Activated naive CD4-positive, alpha-beta T cell treated with anti-CD3 and anti-CD28 coated beads, Interleukin-2, amount 50 U/mL, for 24 hours (primary cell): ENCODE measurements around the gene ALOX12B.
A peak's percentile ranks its signal among the peaks of the same experiment; 100 is the strongest.
"Not testable (repeated sequence)": the region's sequence is repeated elsewhere in the genome, so short reads cannot be mapped to it uniquely, and the experiment has no call there.

ENCODE experiments used
- H3K27ac Mint-ChIP-seq: one replicate; pipeline ENCODE4 v1.8.0; 2021; ENCODE audit warnings: mild to moderate bottlenecking, mixed read lengths
- H3K27me3 Mint-ChIP-seq: one replicate; pipeline ENCODE4 v1.8.0; 2021; ENCODE audit warnings: mixed read lengths
- H3K36me3 Mint-ChIP-seq: one replicate; pipeline ENCODE4 v1.8.0; 2021; ENCODE audit warnings: mixed read lengths
- H3K4me1 Mint-ChIP-seq: one replicate; pipeline ENCODE4 v1.8.0; 2021; ENCODE audit warnings: mixed read lengths
- H3K4me3 Mint-ChIP-seq: one replicate; pipeline ENCODE4 v1.8.0; 2021; ENCODE audit warnings: mild to moderate bottlenecking, mixed read lengths
- H3K9me3 Mint-ChIP-seq: one replicate; pipeline ENCODE4 v1.8.0; 2021; ENCODE audit warnings: mixed read lengths

ALOX12B gene

GRCh38 chr17:8121681-8122421, 34.3 kb upstream of the ALOX12B start:
- H3K4me1 Mint-ChIP-seq = peaks cover 75% of the 10 kb centered on the region
- peaks cover 3% of the 10 kb centered on the region for H3K36me3 Mint-ChIP-seq
- peak overlapping the region; percentile 93 for H3K4me3 Mint-ChIP-seq
- peaks cover 17% of the 10 kb centered on the region for H3K27me3 Mint-ChIP-seq
- H3K27ac Mint-ChIP-seq = no peak overlapping the region
- H3K9me3 Mint-ChIP-seq = no peaks in the 10 kb centered on the region

GRCh38 chr17:8121407-8121680, 33.8 kb upstream of the ALOX12B start:
- Mint-ChIP-seq H3K36me3 (peaks cover 3% of the 10 kb centered on the region), H3K27ac (no peak overlapping the region), H3K9me3 (no peaks in the 10 kb centered on the region), H3K4me1 (peaks cover 71% of the 10 kb centered on the region), H3K4me3 (peak overlapping the region; percentile 88), H3K27me3 (peaks cover 17% of the 10 kb centered on the region)

GRCh38 chr17:8120520-8121406, 33.2 kb upstream of the ALOX12B start:
- Mint-ChIP-seq H3K36me3 (peaks cover 3% of the 10 kb centered on the region), H3K4me1 (peaks cover 66% of the 10 kb centered on the region), H3K27me3 (peaks cover 19% of the 10 kb centered on the region), H3K4me3 (peak overlapping the region; percentile 88), H3K27ac (peak overlapping the region; percentile 100), H3K9me3 (no peaks in the 10 kb centered on the region)

GRCh38 chr17:8119581-8120519, 32.3 kb upstream of the ALOX12B start:
- Mint-ChIP-seq H3K27me3 (peaks cover 25% of the 10 kb centered on the region), H3K36me3 (peaks cover 2% of the 10 kb centered on the region), H3K4me1 (peaks cover 59% of the 10 kb centered on the region), H3K4me3 (peak overlapping the region; percentile 88), H3K9me3 (no peaks in the 10 kb centered on the region), H3K27ac (peak overlapping the region; percentile 100)

- Mint-ChIP-seq H3K27ac (peak overlapping the region; percentile 100), H3K9me3 (no peaks in the 10 kb centered on the region), H3K4me1 (peaks cover 50% of the 10 kb centered on the region), H3K27me3 (peaks cover 25% of the 10 kb centered on the region), H3K36me3 (peaks cover 2% of the 10 kb centered on the region), H3K4me3 (peak overlapping the region; percentile 96)
Observed at GRCh38 chr17:8118769-8119580, 31.5 kb upstream of the ALOX12B start.

GRCh38 chr17:8117980-8118768, 30.7 kb upstream of the ALOX12B start, which contains the start of gene ALOXE3:
ALOXE3 (minus strand) TSS chr17:8118514; CDS start chr17:8117990, 524 bp downstream.
- peaks cover 2% of the 10 kb centered on the region for H3K36me3 Mint-ChIP-seq
- H3K9me3 Mint-ChIP-seq = no peaks in the 10 kb centered on the region
- H3K27me3 Mint-ChIP-seq = peaks cover 23% of the 10 kb centered on the region
- H3K4me3 Mint-ChIP-seq = peak within 1 kb of the TSS; percentile 96
- peak within 1 kb of the TSS; percentile 100 for H3K27ac Mint-ChIP-seq
- peaks cover 43% of the 10 kb centered on the region for H3K4me1 Mint-ChIP-seq

GRCh38 chr17:8117367-8117979, 30.0 kb upstream of the ALOX12B start:
- no peaks in the 10 kb centered on the region for H3K9me3 Mint-ChIP-seq
- peak overlapping the region; percentile 96 for H3K4me3 Mint-ChIP-seq
- H3K4me1 Mint-ChIP-seq = peaks cover 38% of the 10 kb centered on the region
- peak overlapping the region; percentile 35 for H3K27ac Mint-ChIP-seq
- peaks cover 22% of the 10 kb centered on the region for H3K27me3 Mint-ChIP-seq
- H3K36me3 Mint-ChIP-seq = peaks cover 2% of the 10 kb centered on the region

GRCh38 chr17:8116776-8117175, 29.3 kb upstream of the ALOX12B start:
- Mint-ChIP-seq H3K4me1 (peaks cover 36% of the 10 kb centered on the region), H3K4me3 (peak overlapping the region; percentile 16), H3K9me3 (no peaks in the 10 kb centered on the region), H3K27ac (no peak overlapping the region), H3K36me3 (peaks cover 2% of the 10 kb centered on the region), H3K27me3 (peaks cover 22% of the 10 kb centered on the region)

GRCh38 chr17:8110907-8111306, 23.4 kb upstream of the ALOX12B start:
- Mint-ChIP-seq H3K27me3 (peaks cover 14% of the 10 kb centered on the region), H3K36me3 (no peaks in the 10 kb centered on the region), H3K4me1 (peaks cover 9% of the 10 kb centered on the region), H3K4me3 (peak overlapping the region; percentile 44), H3K9me3 (no peaks in the 10 kb centered on the region), H3K27ac (no peak overlapping the region)

- peaks cover 10% of the 10 kb centered on the region for H3K27me3 Mint-ChIP-seq
- no peak overlapping the region for H3K27ac Mint-ChIP-seq
- H3K36me3 Mint-ChIP-seq = no peaks in the 10 kb centered on the region
- H3K4me1 Mint-ChIP-seq = peaks cover 9% of the 10 kb centered on the region
- H3K9me3 Mint-ChIP-seq = no peaks in the 10 kb centered on the region
- H3K4me3 Mint-ChIP-seq = peak overlapping the region; percentile 44
Observed at GRCh38 chr17:8110456-8110804, 22.9 kb upstream of the ALOX12B start.

- peak overlapping the region; percentile 46 for H3K27ac Mint-ChIP-seq
- peaks cover 5% of the 10 kb centered on the region for H3K27me3 Mint-ChIP-seq
- no peaks in the 10 kb centered on the region for H3K36me3 Mint-ChIP-seq
- H3K9me3 Mint-ChIP-seq = no peaks in the 10 kb centered on the region
- peak overlapping the region; percentile 61 for H3K4me3 Mint-ChIP-seq
- peaks cover 9% of the 10 kb centered on the region for H3K4me1 Mint-ChIP-seq
Observed at GRCh38 chr17:8109661-8110455, 22.3 kb upstream of the ALOX12B start.

- Mint-ChIP-seq H3K27ac (no peak overlapping the region), H3K4me1 (peaks cover 9% of the 10 kb centered on the region), H3K27me3 (peaks cover 2% of the 10 kb centered on the region), H3K4me3 (no peak overlapping the region), H3K9me3 (no peaks in the 10 kb centered on the region), H3K36me3 (no peaks in the 10 kb centered on the region)
Observed at GRCh38 chr17:8108972-8109660, 21.6 kb upstream of the ALOX12B start.

- not testable (repeated sequence) for H3K36me3 Mint-ChIP-seq, H3K27ac Mint-ChIP-seq, H3K9me3 Mint-ChIP-seq, H3K4me1 Mint-ChIP-seq, H3K27me3 Mint-ChIP-seq, H3K4me3 Mint-ChIP-seq
Observed at GRCh38 chr17:8106980-8107379, 19.5 kb upstream of the ALOX12B start.
